K562 (cell line): Measurements from ENCODE around the gene SLC16A6. TPM values are rescaled to one million over a fixed set of nuclear protein-coding genes. Genes with fewer than 3 reads are reported as not detected.

ENCODE experiments used
- ATAC-seq: fragments of 200-7000 bp; cut with Tn5 transposase; 3 replicates; pipeline ENCODE4 v1.9.1; 2020; ENCODE audit warnings: moderate library complexity
- BruUV-seq: library from RNA; stranded (reverse); fragments of 400-500 nt; replicated peaks from 2 replicates; lab custom pipeline; 2021; lab: Mats Ljungman, UMichigan
- CTCF ChIA-PET: fragments of 300-600 bp; formaldehyde crosslinking; extraction: SDS; loops from one replicate; lab custom pipeline; 2021; ENCODE audit warnings: low intra/inter-chr PET ratio; lab: Yijun Ruan, JAX
- POLR2A ChIA-PET: fragments of 300-600, 350-650 bp; sonication (Branson Sonifier 250); formaldehyde crosslinking; extraction: SDS; loops from one replicate; lab custom pipeline; 2021; ENCODE audit warnings: antibody characterized with exemption, inconsistent platforms; lab: Yijun Ruan, JAX
- DNase-seq, 4 experiments: peaks; one replicate each; pipeline versions ENCODE4 v3.0.0 to v3.0.0-alpha.2; 2011 to 2018; ENCODE audit warnings: low spot score in 3 of 4, mixed read lengths in 3 of 4; ENCODE audit errors: extremely low read depth in 1 of 4
- FAIRE-seq: peaks from 2 replicates; lab custom pipeline; 2011; peaks lifted over from hg19 to GRCh38; lab: Jason Lieb, UNC
- H2AFZ ChIP-seq: 2 replicates; pipeline ENCODE4 v1.6.0; 2011; ENCODE audit warnings: low read depth, low read length, control low read depth, inconsistent platforms
- H3K27ac ChIP-seq: fragments of 200-600 bp; 3 replicates; pipeline ENCODE4 v1.8.0; 2011; ENCODE audit warnings: low read depth, mild to moderate bottlenecking, control low read depth, inconsistent platforms, low read length, moderate library complexity, mixed read lengths; ENCODE audit errors: extremely low read depth
- H3K27me3 ChIP-seq, 2 experiments: fragments of 300-600 bp in 1 of 2; 2 replicates in 1 of 2; 3 replicates in 1 of 2; pipeline versions ENCODE4 v1.6.0 to v1.8.0; 2011; ENCODE audit warnings: inconsistent platforms in 2 of 2, low read length in 2 of 2, mild to moderate bottlenecking in 1 of 2, mixed read lengths in 1 of 2, moderate library complexity in 1 of 2; ENCODE audit not compliant: control insufficient read depth in 2 of 2, insufficient read depth in 2 of 2
- H3K36me3 ChIP-seq: fragments of 300-600 bp; 3 replicates; pipeline ENCODE4 v1.8.0; 2011; ENCODE audit warnings: mild to moderate bottlenecking, low read length, inconsistent platforms; ENCODE audit not compliant: control insufficient read depth, insufficient read depth
- H3K4me1 ChIP-seq, 2 experiments: fragments of 200-600 bp in 1 of 2; replicated peaks in 1 of 2; 2 replicates in 1 of 2; 3 replicates in 1 of 2; pipeline versions ENCODE4 v1.5.1 to v1.8.0; 2011; ENCODE audit warnings: inconsistent platforms in 2 of 2, low read length in 2 of 2, mild to moderate bottlenecking in 1 of 2, mixed read lengths in 1 of 2, moderate library complexity in 1 of 2; ENCODE audit not compliant: control insufficient read depth in 2 of 2, insufficient read depth in 2 of 2
- H3K4me2 ChIP-seq: 2 replicates; pipeline ENCODE4 v1.6.1; 2011; ENCODE audit warnings: low read length, control low read depth, inconsistent platforms, mixed read lengths; ENCODE audit not compliant: insufficient read depth
- H3K4me3 ChIP-seq: fragments of 200-600 bp; sonication (generic), shearing (Covaris generic); 2 replicates; pipeline ENCODE4 v1.5.1; 2016; ENCODE audit warnings: control low read depth, inconsistent platforms
- H3K79me2 ChIP-seq: fragments of 200-600 bp; 3 replicates; pipeline ENCODE4 v1.8.0; 2011; ENCODE audit warnings: low read length, inconsistent platforms; ENCODE audit not compliant: control insufficient read depth, insufficient read depth
- H3K9ac ChIP-seq, 2 experiments: 2 replicates each; pipeline versions ENCODE4 v1.6.0 to v1.6.1; 2011; ENCODE audit warnings: low read depth in 2 of 2, low read length in 2 of 2, control low read depth in 1 of 2, inconsistent platforms in 1 of 2, mild to moderate bottlenecking in 1 of 2, mixed read lengths in 1 of 2; ENCODE audit not compliant: insufficient read depth in 1 of 2
- H3K9me1 ChIP-seq: one replicate; pipeline ENCODE4 v1.6.0; 2011; ENCODE audit warnings: inconsistent platforms, mild to moderate bottlenecking, low read length, moderate library complexity; ENCODE audit not compliant: control insufficient read depth, insufficient read depth
- H3K9me3 ChIP-seq: replicated peaks from 2 replicates; pipeline ENCODE4 v1.5.1; 2011; ENCODE audit warnings: low read depth, low read length, inconsistent platforms; ENCODE audit not compliant: control insufficient read depth, insufficient read depth
- H4K20me1 ChIP-seq: replicated peaks from 2 replicates; pipeline ENCODE4 v1.6.1; 2011; ENCODE audit warnings: low read length, inconsistent platforms, mixed read lengths; ENCODE audit not compliant: control insufficient read depth, insufficient read depth
- AFF1 ChIP-seq, 2 experiments: fragments of 450-650 bp; IDR thresholded peaks; 2 replicates each; pipeline ENCODE4 v1.6.1; 2018; ENCODE audit warnings: mild to moderate bottlenecking in 2 of 2, low read depth in 1 of 2; ENCODE audit not compliant: partially characterized antibody in 2 of 2
- CBX1 ChIP-seq: sonication (generic); IDR thresholded peaks from 2 replicates; pipeline ENCODE4 v1.6.1; 2016; ENCODE audit warnings: antibody characterized with exemption, low read depth, mild to moderate bottlenecking
- DPF2 ChIP-seq: fragments of 450-650 bp; IDR thresholded peaks from 2 replicates; pipeline ENCODE4 v1.6.1; 2016
- NFE2L1 ChIP-seq: fragments of 450-650 bp; IDR thresholded peaks from 2 replicates; pipeline ENCODE4 v1.6.1; 2016; ENCODE audit warnings: missing genetic modification characterization, low read depth, mild to moderate bottlenecking, missing compliant biosample characterization, moderate library complexity, borderline replicate concordance
- NR2C1 ChIP-seq, 2 experiments: fragments of 450-650 bp; IDR thresholded peaks; 2 replicates each; pipeline ENCODE4 v1.6.1; 2017; ENCODE audit warnings: mild to moderate bottlenecking in 2 of 2, antibody characterized with exemption in 1 of 2, inconsistent platforms in 1 of 2, missing compliant biosample characterization in 1 of 2, missing genetic modification characterization in 1 of 2
- TBL1XR1 ChIP-seq, 2 experiments: IDR thresholded peaks; 2 replicates each; pipeline ENCODE4 v1.6.1; 2012; ENCODE audit warnings: improper control_type of control experiment in 2 of 2, low read length in 2 of 2, mild to moderate bottlenecking in 1 of 2
- TCF7 ChIP-seq: sonication (generic); IDR thresholded peaks from 2 replicates; pipeline ENCODE4 v1.6.1; 2016; ENCODE audit warnings: antibody characterized with exemption, borderline replicate concordance
- ZNF24 ChIP-seq: fragments of 450-650 bp; IDR thresholded peaks from 2 replicates; pipeline ENCODE4 v1.6.1; 2016
- ZNF766 ChIP-seq: fragments of 200-800 bp; sonication (Bioruptor generic); conservative IDR thresholded peaks from 2 replicates; pipeline ENCODE4 v1.6.1; 2016; ENCODE audit warnings: missing genetic modification characterization, missing compliant biosample characterization
- WGBS: fragments of 100-300 bp; shearing (Covaris generic); methylation state at CpG from one replicate; pipeline ENCODE4 v1.1.6; 2016; ENCODE audit warnings: low coverage, mixed read lengths; ENCODE audit not compliant: insufficient coverage; ENCODE audit errors: missing lambda C conversion rate; 5-methylcytosine and 5-hydroxymethylcytosine counted together
- in situ Hi-C: fragments of 300-500 bp; cut with MboI; formaldehyde crosslinking; loops from 4 replicates; pipeline ENCODE4 v1.15.0; 2018; ENCODE audit warnings: inconsistent platforms, mixed read lengths
- intact Hi-C: fragments of 100-400 bp; cut with micrococcal nuclease; formaldehyde crosslinking; loops from 2 replicates; pipeline ENCODE4 v1.14.2; 2022
- polyA plus RNA-seq, 8 experiments: library from polyadenylated mRNA; depleted of rRNA in 4 of 8; stranded (reverse) in 5 of 8; unstranded in 3 of 8; fragments of >200 nt; fragmentation: Nextera tagmentation in 2 of 8; fragmentation: Illumina TruSeq in 1 of 8; extraction: Ambion mirVana in 2 of 8; extraction: Trizol in 1 of 8; gene quantifications; 2 replicates each; pipeline versions ENCODE4 v1.2.1 to v1.2.3, GENCODE V29; 2011 to 2014; ENCODE audit warnings: inconsistent platforms in 1 of 8, missing spikeins in 1 of 8
- total RNA-seq, 7 experiments: library from RNA; depleted of rRNA in 6 of 7; stranded (reverse); fragments of >200 nt in 6 of 7; fragmentation: Illumina TruSeq in 2 of 7; extraction: Trizol in 2 of 7; gene quantifications; 2 replicates each; pipeline versions ENCODE4 v1.2.1 to v1.2.3, GENCODE V29; 2011 to 2021; ENCODE audit warnings: low replicate concordance in 1 of 7
- TF ChIP-seq, protein P1 (sequence below): sonication (generic); formaldehyde crosslinking; IDR thresholded peaks from 2 replicates; pipeline ENCODE4 v1.8.0; 2022; ENCODE audit warnings: mild to moderate bottlenecking, low read depth, missing genetic modification reagents
- TF ChIP-seq, protein P2 (sequence below), 2 experiments: fragments of 250-450 bp in 1 of 2; fragments of 450-650 bp in 1 of 2; sonication (Bioruptor Pico) in 1 of 2; IDR thresholded peaks; 2 replicates each; pipeline versions ENCODE4 v1.6.1 to v1.8.0; 2016 to 2021; ENCODE audit warnings: mild to moderate bottlenecking in 2 of 2, moderate library complexity in 2 of 2, missing compliant biosample characterization in 1 of 2, missing genetic modification characterization in 1 of 2
- TF ChIP-seq, protein P3 (sequence below): fragments of 450-650 bp; IDR thresholded peaks from 2 replicates; pipeline ENCODE4 v1.6.1; 2017; ENCODE audit warnings: mild to moderate bottlenecking, moderate library complexity

Gene SLC16A6
- total and polyA plus RNA-seq, 9 of the 15 experiments (the other 6 are each of a cell fraction or from before 2014, with no cell fraction given): 0.05 to 0.31 (median 0.15) TPM

GRCh38 chr17:68255731-68256538, 35.0 kb downstream of the SLC16A6 start:
- Histone ChIP-seq H2AFZ (no peak overlapping the region), H3K79me2 (no peaks in the 10 kb centered on the region), H3K27me3 (no peaks in the 10 kb centered on the region), H3K4me1 (peaks cover 0 to 13% of the 10 kb centered on the region in 2 experiments; a peak in 3 of 5 replicates), H3K36me3 (peaks cover 8% of the 10 kb centered on the region; the same call in 1 of the 3 replicates), H3K9ac (no peak overlapping the region), H4K20me1 (no peaks in the 10 kb centered on the region), H3K9me1 (no peaks in the 10 kb centered on the region), H3K9me3 (no peaks in the 10 kb centered on the region), H3K4me3 (no peak overlapping the region), H3K27ac (peak overlapping the region; percentile 3; the same call in 1 of the 3 replicates), H3K4me2 (no peak overlapping the region)
- BruUV-seq: no TSS peak
- intact Hi-C loops: no loop called here
- peak; percentile 70 for FAIRE-seq
- in situ Hi-C loops: loop anchor here (25.0 kb wide), 1 partner anchor 506 kb away; no protein-coding TSS in a partner anchor
- peak; percentile 81 for ATAC-seq
- ChIA-PET CTCF (no interaction called here), POLR2A (interaction anchor here (0.6 kb wide), 1 partner anchor 188 kb away, joined by 3 read pairs; no protein-coding TSS in a partner anchor)
- DNase-seq: peak in 2 of 4 experiments; percentile 54 to 64
- 21% methylated on average over 5 of the region's 5 CpGs for WGBS
- no peak for TF ChIP-seq ZNF766
- TF ChIP-seq TBL1XR1 (IDR thresholded peaks at IDR 0.05; ENCODE audit: low read length in 2 of 2): 0 out of 4 replicates have a peak, but pooled peaks of 1 of the 2 experiments have one; percentile 48
- no peak for TF ChIP-seq AFF1 (IDR thresholded peaks at IDR 0.05; ENCODE audit: low read depth in 1 of 2, partially characterized antibody in 2 of 2)
- TF ChIP-seq, protein P1, sequence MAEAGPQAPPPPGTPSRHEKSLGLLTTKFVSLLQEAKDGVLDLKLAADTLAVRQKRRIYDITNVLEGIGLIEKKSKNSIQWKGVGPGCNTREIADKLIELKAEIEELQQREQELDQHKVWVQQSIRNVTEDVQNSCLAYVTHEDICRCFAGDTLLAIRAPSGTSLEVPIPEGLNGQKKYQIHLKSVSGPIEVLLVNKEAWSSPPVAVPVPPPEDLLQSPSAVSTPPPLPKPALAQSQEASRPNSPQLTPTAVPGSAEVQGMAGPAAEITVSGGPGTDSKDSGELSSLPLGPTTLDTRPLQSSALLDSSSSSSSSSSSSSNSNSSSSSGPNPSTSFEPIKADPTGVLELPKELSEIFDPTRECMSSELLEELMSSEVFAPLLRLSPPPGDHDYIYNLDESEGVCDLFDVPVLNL (CRISPR knock-in tag): no peak
- no peak for TF ChIP-seq NFE2L1 (tag)
- TF ChIP-seq, protein P2, sequence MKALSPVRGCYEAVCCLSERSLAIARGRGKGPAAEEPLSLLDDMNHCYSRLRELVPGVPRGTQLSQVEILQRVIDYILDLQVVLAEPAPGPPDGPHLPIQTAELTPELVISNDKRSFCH (CRISPR knock-in tag; IDR thresholded peaks at IDR 0.05): no peak
- TF ChIP-seq, protein P2 (tag; IDR thresholded peaks at IDR 0.05): no peak
- TF ChIP-seq ZNF24: peak; percentile 60; the same call in 1 of the 2 replicates
- TF ChIP-seq TCF7: no peak
- TF ChIP-seq DPF2: peak; percentile 65
- TF ChIP-seq, protein P3, sequence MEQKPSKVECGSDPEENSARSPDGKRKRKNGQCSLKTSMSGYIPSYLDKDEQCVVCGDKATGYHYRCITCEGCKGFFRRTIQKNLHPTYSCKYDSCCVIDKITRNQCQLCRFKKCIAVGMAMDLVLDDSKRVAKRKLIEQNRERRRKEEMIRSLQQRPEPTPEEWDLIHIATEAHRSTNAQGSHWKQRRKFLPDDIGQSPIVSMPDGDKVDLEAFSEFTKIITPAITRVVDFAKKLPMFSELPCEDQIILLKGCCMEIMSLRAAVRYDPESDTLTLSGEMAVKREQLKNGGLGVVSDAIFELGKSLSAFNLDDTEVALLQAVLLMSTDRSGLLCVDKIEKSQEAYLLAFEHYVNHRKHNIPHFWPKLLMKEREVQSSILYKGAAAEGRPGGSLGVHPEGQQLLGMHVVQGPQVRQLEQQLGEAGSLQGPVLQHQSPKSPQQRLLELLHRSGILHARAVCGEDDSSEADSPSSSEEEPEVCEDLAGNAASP: no peak
- no peak for TF ChIP-seq NR2C1 (IDR thresholded peaks at IDR 0.05)
- 0 out of 2 replicates have a peak, but pooled peaks have one; percentile 9 for TF ChIP-seq NR2C1 (tag; IDR thresholded peaks at IDR 0.05)
- no peak for TF ChIP-seq CBX1
